ENCODE data around the gene PYROXD2.

PYROXD2 gene

DNA sequence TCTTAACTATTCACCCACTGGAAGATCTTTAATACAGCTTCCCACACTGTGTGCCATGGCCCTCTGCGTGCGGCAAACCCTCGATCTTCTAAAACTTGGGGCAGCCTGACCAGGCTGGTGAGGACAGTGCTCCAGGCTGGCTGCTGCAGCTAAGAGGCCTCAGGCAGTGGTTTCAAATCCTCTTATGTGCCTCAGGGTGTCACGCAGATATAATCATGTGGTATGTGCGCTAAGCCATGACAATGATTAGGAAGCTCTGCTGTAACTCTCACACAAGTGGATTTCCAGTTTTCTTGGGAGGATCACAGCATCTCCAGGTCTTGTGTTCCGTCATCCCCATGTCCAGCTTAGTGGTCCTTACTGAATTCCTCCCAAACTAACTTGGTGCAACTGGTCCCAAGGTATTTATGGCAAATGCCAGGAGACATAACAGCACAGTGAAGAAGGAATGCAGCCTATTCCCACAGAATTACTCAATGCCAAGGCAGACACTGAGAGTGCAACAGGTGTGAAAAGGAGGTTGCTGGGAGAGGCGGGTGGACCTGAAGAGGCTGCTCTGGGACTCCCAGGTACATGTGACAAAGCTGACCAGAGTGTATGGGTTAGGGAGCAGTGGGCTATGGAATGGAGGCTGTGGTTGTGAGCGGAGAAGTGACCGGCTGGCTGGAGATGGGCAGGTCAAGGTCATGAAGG, 29.5 kb upstream of the PYROXD2 start:
- TF ChIP-seq EZH2phosphoT487 (IDR thresholded peaks at IDR 0.05; ENCODE audit: low read length): no peak
- TF ChIP-seq EZH2 (optimal IDR thresholded peaks at IDR 0.05; ENCODE audit: low read depth, low read length): no peak
- TF ChIP-seq, protein P1, sequence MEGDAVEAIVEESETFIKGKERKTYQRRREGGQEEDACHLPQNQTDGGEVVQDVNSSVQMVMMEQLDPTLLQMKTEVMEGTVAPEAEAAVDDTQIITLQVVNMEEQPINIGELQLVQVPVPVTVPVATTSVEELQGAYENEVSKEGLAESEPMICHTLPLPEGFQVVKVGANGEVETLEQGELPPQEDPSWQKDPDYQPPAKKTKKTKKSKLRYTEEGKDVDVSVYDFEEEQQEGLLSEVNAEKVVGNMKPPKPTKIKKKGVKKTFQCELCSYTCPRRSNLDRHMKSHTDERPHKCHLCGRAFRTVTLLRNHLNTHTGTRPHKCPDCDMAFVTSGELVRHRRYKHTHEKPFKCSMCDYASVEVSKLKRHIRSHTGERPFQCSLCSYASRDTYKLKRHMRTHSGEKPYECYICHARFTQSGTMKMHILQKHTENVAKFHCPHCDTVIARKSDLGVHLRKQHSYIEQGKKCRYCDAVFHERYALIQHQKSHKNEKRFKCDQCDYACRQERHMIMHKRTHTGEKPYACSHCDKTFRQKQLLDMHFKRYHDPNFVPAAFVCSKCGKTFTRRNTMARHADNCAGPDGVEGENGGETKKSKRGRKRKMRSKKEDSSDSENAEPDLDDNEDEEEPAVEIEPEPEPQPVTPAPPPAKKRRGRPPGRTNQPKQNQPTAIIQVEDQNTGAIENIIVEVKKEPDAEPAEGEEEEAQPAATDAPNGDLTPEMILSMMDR (IDR thresholded peaks at IDR 0.05; ENCODE audit: low read length): no peak
- Histone ChIP-seq H3K9me3 (replicated peaks; ENCODE audit: insufficient read depth, low read length) (no peaks in the 10 kb centered on the region), H3K27me3 (replicated peaks; ENCODE audit: insufficient read depth, low read length) (no peaks in the 10 kb centered on the region), H3K9me2 (replicated peaks; ENCODE audit: insufficient read depth, low read length) (no peaks in the 10 kb centered on the region), H3K4me3 (ENCODE audit: low read length) (no peak overlapping the region), H3K27ac (ENCODE audit: low read length) (no peak overlapping the region), H3K36me3 (replicated peaks; ENCODE audit: insufficient read depth, low read length) (peaks cover 4% of the 10 kb centered on the region; the same call in 1 of the 2 replicates), H3K4me1 (ENCODE audit: low read length) (peaks cover 9% of the 10 kb centered on the region; the same call in 1 of the 2 replicates), H3K79me2 (ENCODE audit: low read length) (peaks cover 48% of the 10 kb centered on the region), H3K4me2 (ENCODE audit: low read depth, low read length) (no peak overlapping the region), H4K20me1 (ENCODE audit: insufficient read depth, low read length) (no peaks in the 10 kb centered on the region), H2AFZ (ENCODE audit: low read length) (no peak overlapping the region), H3F3A (ENCODE audit: insufficient read depth, low read length) (no peaks in the 10 kb centered on the region), H3K9ac (ENCODE audit: low read length) (no peak overlapping the region)
- DNase-seq: no peak

DNA sequence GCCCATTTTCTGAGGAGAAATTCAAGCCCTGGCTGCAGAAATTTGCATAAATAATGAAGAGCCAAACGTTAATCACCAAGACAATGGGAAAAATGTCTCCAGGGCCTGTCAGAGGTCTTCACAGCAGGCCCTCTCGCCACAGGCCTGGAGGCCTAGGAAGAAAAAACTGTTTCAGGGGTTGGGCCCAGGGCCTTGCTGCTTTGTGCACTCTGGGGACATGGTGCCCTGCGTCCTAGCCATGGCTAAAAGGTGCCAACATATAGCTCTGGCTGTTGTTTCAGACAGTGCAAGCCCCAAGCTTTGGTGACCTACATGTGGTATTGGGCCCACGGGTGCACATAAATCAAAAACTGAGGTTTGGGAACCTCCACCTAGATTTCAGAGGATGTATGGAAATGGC, 23.7 kb upstream of the PYROXD2 start:
- Histone ChIP-seq H4K20me1 (ENCODE audit: insufficient read depth, low read length) (no peaks in the 10 kb centered on the region), H3F3A (ENCODE audit: insufficient read depth, low read length) (no peaks in the 10 kb centered on the region), H3K4me2 (ENCODE audit: low read depth, low read length) (no peak overlapping the region), H3K36me3 (replicated peaks; ENCODE audit: insufficient read depth, low read length) (peaks cover 4% of the 10 kb centered on the region; the same call in 1 of the 2 replicates), H3K9me3 (replicated peaks; ENCODE audit: insufficient read depth, low read length) (no peaks in the 10 kb centered on the region), H3K9ac (ENCODE audit: low read length) (no peak overlapping the region), H2AFZ (ENCODE audit: low read length) (no peak overlapping the region), H3K27me3 (replicated peaks; ENCODE audit: insufficient read depth, low read length) (no peaks in the 10 kb centered on the region), H3K9me2 (replicated peaks; ENCODE audit: insufficient read depth, low read length) (no peaks in the 10 kb centered on the region), H3K4me1 (ENCODE audit: low read length) (no peaks in the 10 kb centered on the region), H3K27ac (ENCODE audit: low read length) (no peak overlapping the region), H3K79me2 (ENCODE audit: low read length) (peaks cover 14% of the 10 kb centered on the region), H3K4me3 (ENCODE audit: low read length) (no peak overlapping the region)
- no peak for DNase-seq
- TF ChIP-seq, protein P1 (IDR thresholded peaks at IDR 0.05; ENCODE audit: low read length): no peak
- TF ChIP-seq EZH2phosphoT487 (IDR thresholded peaks at IDR 0.05; ENCODE audit: low read length): no peak
- no peak for TF ChIP-seq EZH2 (optimal IDR thresholded peaks at IDR 0.05; ENCODE audit: low read depth, low read length)

DNA sequence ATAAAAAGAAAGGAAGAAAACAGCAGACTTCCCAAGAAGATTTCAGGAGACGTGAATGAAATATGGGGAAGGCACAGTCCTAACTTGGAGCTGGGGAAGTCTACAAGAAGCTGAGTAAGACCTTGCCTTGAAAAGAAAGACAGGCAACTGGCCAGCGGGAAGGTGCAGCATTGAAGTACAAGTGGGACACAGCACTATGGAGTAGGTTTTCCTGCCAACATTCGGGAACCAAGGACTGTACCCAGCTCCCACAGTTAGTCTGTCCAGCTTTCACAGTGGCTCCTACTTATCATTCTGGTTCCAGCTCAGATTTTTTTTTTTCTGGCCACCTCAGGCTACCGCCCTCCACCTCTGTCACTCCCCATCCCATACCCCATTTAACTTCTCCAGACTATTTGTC, 21.7 kb upstream of the PYROXD2 start:
- no peak overlapping the region for H3K27ac ChIP-seq (ENCODE audit: low read length)
- H3K9me2 ChIP-seq (replicated peaks; ENCODE audit: insufficient read depth, low read length): no peaks in the 10 kb centered on the region
- no peak for TF ChIP-seq EZH2phosphoT487 (IDR thresholded peaks at IDR 0.05; ENCODE audit: low read length)
- no peak for TF ChIP-seq EZH2 (optimal IDR thresholded peaks at IDR 0.05; ENCODE audit: low read depth, low read length)
- no peak for DNase-seq
- H3K4me1 ChIP-seq (ENCODE audit: low read length): 0 out of 2 replicates have a peak, but pooled peaks cover 5% of the 10 kb centered on the region
- 0 out of 2 replicates have a peak, but pooled peaks cover 5% of the 10 kb centered on the region for H3K79me2 ChIP-seq (ENCODE audit: low read length)
- no peak overlapping the region for H3K4me3 ChIP-seq (ENCODE audit: low read length)
- no peaks in the 10 kb centered on the region for H3F3A ChIP-seq (ENCODE audit: insufficient read depth, low read length)
- no peak overlapping the region for H3K9ac ChIP-seq (ENCODE audit: low read length)
- H3K36me3 ChIP-seq (replicated peaks; ENCODE audit: insufficient read depth, low read length): peaks cover 7% of the 10 kb centered on the region; the same call in 1 of the 2 replicates
- H3K9me3 ChIP-seq (replicated peaks; ENCODE audit: insufficient read depth, low read length): no peaks in the 10 kb centered on the region
- H3K4me2 ChIP-seq (ENCODE audit: low read depth, low read length): no peak overlapping the region
- no peaks in the 10 kb centered on the region for H4K20me1 ChIP-seq (ENCODE audit: insufficient read depth, low read length)
- H2AFZ ChIP-seq (ENCODE audit: low read length): no peak overlapping the region
- no peaks in the 10 kb centered on the region for H3K27me3 ChIP-seq (replicated peaks; ENCODE audit: insufficient read depth, low read length)

DNA sequence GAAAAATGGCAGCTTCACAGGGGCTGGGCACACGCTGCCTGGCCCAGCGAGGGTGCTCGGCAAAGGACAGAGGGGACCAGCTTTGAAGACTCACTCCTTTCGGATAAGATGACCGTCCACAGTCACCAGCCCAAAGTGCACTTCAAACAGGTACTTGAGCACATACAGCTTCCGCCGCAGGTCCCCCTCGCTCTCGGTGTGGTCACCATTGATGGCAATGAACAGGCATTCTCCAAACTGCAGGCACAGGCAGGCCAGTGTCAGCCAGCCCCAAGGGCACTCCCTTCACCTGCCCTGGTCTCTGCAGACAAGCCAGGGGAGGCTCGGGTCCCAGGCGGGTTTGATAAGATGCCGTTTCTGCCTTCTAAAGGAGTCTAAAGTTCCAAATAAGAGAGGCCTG, 20.2 kb upstream of the PYROXD2 start:
- Histone ChIP-seq H4K20me1 (ENCODE audit: insufficient read depth, low read length) (no peaks in the 10 kb centered on the region), H3K4me2 (ENCODE audit: low read depth, low read length) (no peak overlapping the region), H3K9me2 (replicated peaks; ENCODE audit: insufficient read depth, low read length) (no peaks in the 10 kb centered on the region), H3K4me1 (ENCODE audit: low read length) (0 out of 2 replicates have a peak, but pooled peaks cover 5% of the 10 kb centered on the region), H3K36me3 (replicated peaks; ENCODE audit: insufficient read depth, low read length) (peaks cover 7% of the 10 kb centered on the region; the same call in 1 of the 2 replicates), H3F3A (ENCODE audit: insufficient read depth, low read length) (no peaks in the 10 kb centered on the region), H3K27ac (ENCODE audit: low read length) (no peak overlapping the region), H3K9ac (ENCODE audit: low read length) (no peak overlapping the region), H3K27me3 (replicated peaks; ENCODE audit: insufficient read depth, low read length) (no peaks in the 10 kb centered on the region), H3K79me2 (ENCODE audit: low read length) (0 out of 2 replicates have a peak, but pooled peaks cover 4% of the 10 kb centered on the region), H2AFZ (ENCODE audit: low read length) (no peak overlapping the region), H3K4me3 (ENCODE audit: low read length) (no peak overlapping the region), H3K9me3 (replicated peaks; ENCODE audit: insufficient read depth, low read length) (no peaks in the 10 kb centered on the region)
- no peak for DNase-seq
- TF ChIP-seq, protein P1 (IDR thresholded peaks at IDR 0.05; ENCODE audit: low read length): no peak
- TF ChIP-seq EZH2phosphoT487 (IDR thresholded peaks at IDR 0.05; ENCODE audit: low read length): no peak
- no peak for TF ChIP-seq EZH2 (optimal IDR thresholded peaks at IDR 0.05; ENCODE audit: low read depth, low read length)

Measured in MM.1S (cell line).